Natural killer cell (primary cell): ENCODE data around the gene THSD4. TPM values are rescaled to one million over a fixed set of nuclear protein-coding genes. Genes with fewer than 3 reads are reported as not detected.

Experiments used
- ATAC-seq, 3 donors: fragments of 150-1000 bp in 2 of 3; fragments of 200-7000 bp in 1 of 3; cut with Tn5 transposase; 1 replicate in 1 of 3; 2 replicates in 2 of 3; pipeline ENCODE4 v1.10.0; 2021; ENCODE audit warnings: mild to moderate bottlenecking in 2 of 3, moderate library complexity in 2 of 3
- DNase-seq, 2 donors: peaks; one replicate each; pipeline versions ENCODE4 v3.0.0 to v3.0.0-alpha.2; 2013 to 2021; ENCODE audit warnings: mixed read lengths in 1 of 2
- H3K27ac ChIP-seq: one replicate; pipeline ENCODE4 v1.5.1; 2013; ENCODE audit warnings: mild to moderate bottlenecking, low read length
- H3K27me3 ChIP-seq: one replicate; pipeline ENCODE4 v1.6.1; 2013; ENCODE audit warnings: low read length; ENCODE audit not compliant: control insufficient read depth, insufficient read depth
- H3K36me3 ChIP-seq: one replicate; pipeline ENCODE4 v1.6.1; 2013; ENCODE audit warnings: low read length; ENCODE audit not compliant: control insufficient read depth, insufficient read depth
- H3K4me1 ChIP-seq: one replicate; pipeline ENCODE4 v1.6.1; 2013; ENCODE audit warnings: low read length; ENCODE audit not compliant: control insufficient read depth, insufficient read depth
- H3K4me3 ChIP-seq: one replicate; pipeline ENCODE4 v1.5.1; 2013; ENCODE audit warnings: low read length
- H3K9me3 ChIP-seq: one replicate; pipeline ENCODE4 v1.6.1; 2013; ENCODE audit warnings: low read length; ENCODE audit not compliant: control insufficient read depth, insufficient read depth
- H3K27ac Mint-ChIP-seq, 2 donors: one replicate each; pipeline ENCODE4 v1.8.0; 2022; ENCODE audit warnings: mild to moderate bottlenecking in 2 of 2, mixed read lengths in 2 of 2, moderate library complexity in 1 of 2
- H3K27me3 Mint-ChIP-seq, 2 donors: one replicate each; pipeline ENCODE4 v1.8.0; 2022; ENCODE audit warnings: low read depth in 2 of 2, mixed read lengths in 2 of 2
- H3K36me3 Mint-ChIP-seq: one replicate; pipeline ENCODE4 v1.8.0; 2022; ENCODE audit warnings: mixed read lengths
- H3K4me1 Mint-ChIP-seq, 2 donors: one replicate each; pipeline ENCODE4 v1.8.0; 2022; ENCODE audit warnings: mixed read lengths in 2 of 2
- H3K4me3 Mint-ChIP-seq: one replicate; pipeline ENCODE4 v1.8.0; 2022; ENCODE audit warnings: mild to moderate bottlenecking, moderate library complexity, mixed read lengths
- H3K9me3 Mint-ChIP-seq, 2 donors: one replicate each; pipeline ENCODE4 v1.8.0; 2022; ENCODE audit warnings: mixed read lengths in 2 of 2
- WGBS: methylation state at CpG from one replicate; pipeline ENCODE4 v1.1.7; 2013; ENCODE audit warnings: missing lambda C conversion rate; ENCODE audit not compliant: insufficient coverage; 5-methylcytosine and 5-hydroxymethylcytosine counted together
- intact Hi-C: fragments of 100-400 bp; cut with micrococcal nuclease; formaldehyde crosslinking; loops from one replicate; pipeline ENCODE4 v1.14.2; 2022
- total RNA-seq, 4 donors: library from RNA; stranded (reverse); fragments of 120-200 nt in 1 of 4; gene quantifications; one replicate each; pipeline versions ENCODE4 v1.2.3 to v1.2.4, GENCODE V29; 2013 to 2022
- TF ChIP-seq, protein P1 (sequence below): fragments of 200-600 bp; IDR thresholded peaks from one replicate; pipeline ENCODE4 v1.8.0; 2022; ENCODE audit warnings: antibody characterized with exemption

THSD4 gene
- total RNA-seq, 3 donors from 2014 or later (not counting 1 experiment from before 2014, with no cell fraction given): not detected

DNA sequence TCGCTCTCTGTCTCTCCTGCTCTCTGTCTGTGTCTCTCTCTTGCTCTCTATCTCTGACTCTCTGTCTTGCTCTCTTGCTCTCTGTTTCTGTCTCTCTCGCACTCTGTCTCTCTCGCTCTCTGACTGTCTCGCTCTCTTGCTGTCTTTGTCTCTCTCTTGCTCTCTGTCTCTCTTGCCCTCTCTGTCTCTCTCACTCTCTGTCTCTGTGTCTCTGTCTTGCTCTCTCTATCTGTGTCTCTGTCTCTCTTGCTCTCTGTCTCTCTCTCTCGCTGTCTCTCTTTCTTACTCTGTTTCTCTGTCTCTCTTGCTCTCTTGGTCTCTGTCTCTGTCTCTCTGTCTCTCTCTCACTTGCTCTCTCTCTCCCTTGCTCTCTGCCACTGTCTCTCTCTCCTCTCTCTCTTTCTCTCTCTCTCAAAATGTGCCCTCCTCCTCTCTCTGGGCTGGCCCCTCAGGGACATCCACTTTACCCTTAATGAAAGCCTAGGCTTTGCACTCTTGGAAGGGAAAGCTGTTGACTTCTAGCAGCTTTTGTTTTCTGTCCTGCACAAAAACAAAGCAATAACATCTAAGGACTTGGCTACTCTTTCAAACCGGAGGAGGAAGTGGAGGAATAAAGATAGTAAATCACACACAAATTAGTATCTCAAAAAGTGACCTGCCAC lies 621.1 kb downstream of the THSD4 start:
- Histone ChIP-seq H3K9me3 (no peaks in the 10 kb centered on the region), H3K27ac (no peak overlapping the region), H3K36me3 (no peaks in the 10 kb centered on the region), H3K27me3 (no peaks in the 10 kb centered on the region), H3K4me1 (no peaks in the 10 kb centered on the region), H3K4me3 (no peak overlapping the region)
- ATAC-seq (no peak), DNase-seq (no peak)
- Mint-ChIP-seq H3K27me3 (peaks cover 2 to 8% of the 10 kb centered on the region in 2 donors), H3K4me1 (no peaks in the 10 kb centered on the region), H3K9me3 (no peaks in the 10 kb centered on the region), H3K4me3 (no peak overlapping the region), H3K27ac (no peak overlapping the region), H3K36me3 (no peaks in the 10 kb centered on the region)
- TF ChIP-seq, protein P1, sequence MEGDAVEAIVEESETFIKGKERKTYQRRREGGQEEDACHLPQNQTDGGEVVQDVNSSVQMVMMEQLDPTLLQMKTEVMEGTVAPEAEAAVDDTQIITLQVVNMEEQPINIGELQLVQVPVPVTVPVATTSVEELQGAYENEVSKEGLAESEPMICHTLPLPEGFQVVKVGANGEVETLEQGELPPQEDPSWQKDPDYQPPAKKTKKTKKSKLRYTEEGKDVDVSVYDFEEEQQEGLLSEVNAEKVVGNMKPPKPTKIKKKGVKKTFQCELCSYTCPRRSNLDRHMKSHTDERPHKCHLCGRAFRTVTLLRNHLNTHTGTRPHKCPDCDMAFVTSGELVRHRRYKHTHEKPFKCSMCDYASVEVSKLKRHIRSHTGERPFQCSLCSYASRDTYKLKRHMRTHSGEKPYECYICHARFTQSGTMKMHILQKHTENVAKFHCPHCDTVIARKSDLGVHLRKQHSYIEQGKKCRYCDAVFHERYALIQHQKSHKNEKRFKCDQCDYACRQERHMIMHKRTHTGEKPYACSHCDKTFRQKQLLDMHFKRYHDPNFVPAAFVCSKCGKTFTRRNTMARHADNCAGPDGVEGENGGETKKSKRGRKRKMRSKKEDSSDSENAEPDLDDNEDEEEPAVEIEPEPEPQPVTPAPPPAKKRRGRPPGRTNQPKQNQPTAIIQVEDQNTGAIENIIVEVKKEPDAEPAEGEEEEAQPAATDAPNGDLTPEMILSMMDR: no peak
- 90% methylated on average over 5 of the region's 6 CpGs for WGBS
- intact Hi-C loops: no loop called here

DNA sequence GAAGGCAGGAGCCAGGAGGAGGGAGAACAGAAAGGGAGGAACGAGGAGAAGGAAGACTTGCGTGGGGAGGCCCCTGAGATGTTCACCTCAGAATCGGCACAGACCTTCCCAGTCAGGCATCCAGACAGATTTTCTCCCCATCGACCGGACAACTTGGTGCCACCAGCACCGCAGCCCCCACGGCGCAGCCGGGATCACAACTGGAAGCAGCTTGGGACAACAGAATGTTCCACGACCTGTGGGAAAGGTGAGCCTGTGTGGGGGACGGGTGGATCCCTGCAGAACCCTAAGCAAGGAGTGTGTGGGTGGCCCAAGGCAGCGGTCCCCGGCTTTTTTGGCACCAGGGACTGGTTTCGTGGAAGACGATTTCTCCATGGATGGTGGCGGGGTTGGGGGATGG lies 622.5 kb downstream of the THSD4 start:
- no peak for DNase-seq
- Histone ChIP-seq H3K9me3 (no peaks in the 10 kb centered on the region), H3K36me3 (no peaks in the 10 kb centered on the region), H3K4me1 (no peaks in the 10 kb centered on the region), H3K27me3 (no peaks in the 10 kb centered on the region), H3K4me3 (no peak overlapping the region), H3K27ac (no peak overlapping the region)
- intact Hi-C loops: no loop called here
- WGBS: 88% methylated on average over 16 of the region's 16 CpGs
- no peaks in the 10 kb centered on the region for H3K4me1 Mint-ChIP-seq
- no peak overlapping the region for H3K4me3 Mint-ChIP-seq
- no peaks in the 10 kb centered on the region for H3K36me3 Mint-ChIP-seq
- H3K9me3 Mint-ChIP-seq: no peaks in the 10 kb centered on the region
- TF ChIP-seq, protein P1: no peak
- no peak overlapping the region for H3K27ac Mint-ChIP-seq
- ATAC-seq: no peak
- H3K27me3 Mint-ChIP-seq: peaks cover 0 to 3% of the 10 kb centered on the region in 2 donors

DNA sequence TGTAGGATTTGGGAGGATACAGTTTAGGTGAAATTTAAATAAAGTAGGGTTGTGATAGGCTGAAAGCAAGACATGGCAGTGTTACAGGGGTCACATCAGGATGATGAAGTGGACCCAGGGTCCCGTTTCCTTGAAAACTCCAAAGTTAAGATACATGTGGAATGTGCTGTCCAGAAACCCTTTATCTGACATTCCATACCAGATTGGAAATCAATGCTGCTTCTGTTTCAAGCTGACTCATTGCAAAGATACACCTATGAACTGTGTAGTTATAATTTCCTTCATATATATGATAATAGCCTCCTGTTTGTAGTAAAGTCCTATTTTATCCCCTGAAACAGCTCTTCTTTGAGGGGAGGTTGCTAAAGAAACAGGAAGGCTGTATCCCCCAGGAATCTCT lies 624.1 kb downstream of the THSD4 start:
- DNase-seq: no peak
- H3K27ac ChIP-seq: no peak overlapping the region
- no peaks in the 10 kb centered on the region for H3K27me3 ChIP-seq
- no peaks in the 10 kb centered on the region for H3K4me1 ChIP-seq
- no peak overlapping the region for H3K4me3 ChIP-seq
- Mint-ChIP-seq H3K27ac (no peak overlapping the region), H3K4me1 (no peaks in the 10 kb centered on the region), H3K9me3 (no peaks in the 10 kb centered on the region), H3K36me3 (no peaks in the 10 kb centered on the region), H3K4me3 (no peak overlapping the region), H3K27me3 (peaks cover 0 to 3% of the 10 kb centered on the region in 2 donors)
- intact Hi-C loops: no loop called here
- no peaks in the 10 kb centered on the region for H3K9me3 ChIP-seq
- no peak for ATAC-seq
- 35% methylated on average over 1 of the region's 1 CpG for WGBS
- H3K36me3 ChIP-seq: no peaks in the 10 kb centered on the region
- TF ChIP-seq, protein P1: no peak

DNA sequence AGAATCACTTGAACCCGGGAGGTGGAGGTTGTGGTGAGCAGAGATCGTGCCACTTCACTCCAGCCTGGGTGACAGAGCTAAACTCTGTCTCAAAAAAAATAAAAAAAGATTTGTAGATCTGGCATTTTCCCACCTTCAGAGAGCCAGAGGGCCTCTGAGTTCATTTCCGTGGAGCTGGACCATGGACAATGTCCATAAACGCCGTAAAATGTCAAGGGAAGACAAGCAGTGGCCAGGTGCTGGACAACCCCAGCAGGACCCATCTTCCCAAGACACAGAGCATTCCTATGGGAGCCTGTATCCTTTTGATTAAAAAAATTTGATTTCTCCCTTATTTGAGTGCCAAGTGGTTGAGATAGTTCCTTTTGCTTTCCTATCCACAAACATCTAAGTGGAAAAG lies 627.7 kb downstream of the THSD4 start:
- H3K4me3 ChIP-seq: no peak overlapping the region
- TF ChIP-seq, protein P1: no peak
- H3K9me3 Mint-ChIP-seq: no peaks in the 10 kb centered on the region
- intact Hi-C loops: no loop called here
- no peaks in the 10 kb centered on the region for H3K9me3 ChIP-seq
- no peaks in the 10 kb centered on the region for H3K4me1 Mint-ChIP-seq
- no peak for ATAC-seq
- no peak overlapping the region for H3K4me3 Mint-ChIP-seq
- no peaks in the 10 kb centered on the region for H3K36me3 ChIP-seq
- H3K27me3 Mint-ChIP-seq: peaks cover 9 to 10% of the 10 kb centered on the region in 2 donors
- no peak overlapping the region for H3K27ac ChIP-seq
- H3K27ac Mint-ChIP-seq: no peak overlapping the region
- H3K4me1 ChIP-seq: no peaks in the 10 kb centered on the region
- H3K36me3 Mint-ChIP-seq: no peaks in the 10 kb centered on the region
- no peak for DNase-seq
- H3K27me3 ChIP-seq: no peaks in the 10 kb centered on the region
- WGBS: 89% methylated on average over 5 of the region's 5 CpGs
